EL (cell line): ENCODE data around the gene ABL1.

Experiments used
- DNase-seq: peaks from one replicate; pipeline ENCODE4 v3.0.0-alpha.2; 2016

Gene ABL1

DNA sequence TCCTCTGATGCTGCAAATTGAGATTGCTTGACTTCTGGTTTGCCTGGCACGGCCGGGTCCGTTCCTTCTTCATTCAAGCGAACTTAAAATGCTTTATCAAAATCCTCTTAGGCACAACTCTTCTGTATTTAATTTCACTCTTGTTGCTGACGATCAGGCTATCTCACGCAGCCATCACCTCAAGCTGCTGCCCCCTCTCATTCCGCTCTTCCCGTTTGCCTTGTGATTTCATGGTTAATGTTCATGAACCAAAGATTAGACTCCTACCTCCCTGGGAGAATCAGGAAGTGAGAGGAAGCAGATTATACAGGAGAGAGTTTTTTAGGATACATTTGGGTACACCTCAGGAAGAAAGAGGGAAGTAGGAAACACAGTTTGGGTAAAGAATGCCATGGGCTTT, 38.9 kb downstream of the ABL1 start:
- DNase-seq, result no peak

DNA sequence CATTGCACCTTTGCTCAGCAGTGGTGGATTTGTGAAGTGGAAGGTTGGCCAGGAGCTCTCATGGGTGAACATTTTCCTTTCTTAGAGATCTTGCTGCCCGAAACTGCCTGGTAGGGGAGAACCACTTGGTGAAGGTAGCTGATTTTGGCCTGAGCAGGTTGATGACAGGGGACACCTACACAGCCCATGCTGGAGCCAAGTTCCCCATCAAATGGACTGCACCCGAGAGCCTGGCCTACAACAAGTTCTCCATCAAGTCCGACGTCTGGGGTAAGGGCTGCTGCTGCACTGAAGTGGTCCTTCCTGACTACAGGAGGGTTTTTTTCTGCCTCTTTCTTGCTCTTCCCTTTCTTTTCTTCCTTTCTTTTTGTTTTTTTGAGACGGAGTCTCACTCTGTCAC, 39.7 kb downstream of the ABL1 start:
- no peak for DNase-seq

DNA sequence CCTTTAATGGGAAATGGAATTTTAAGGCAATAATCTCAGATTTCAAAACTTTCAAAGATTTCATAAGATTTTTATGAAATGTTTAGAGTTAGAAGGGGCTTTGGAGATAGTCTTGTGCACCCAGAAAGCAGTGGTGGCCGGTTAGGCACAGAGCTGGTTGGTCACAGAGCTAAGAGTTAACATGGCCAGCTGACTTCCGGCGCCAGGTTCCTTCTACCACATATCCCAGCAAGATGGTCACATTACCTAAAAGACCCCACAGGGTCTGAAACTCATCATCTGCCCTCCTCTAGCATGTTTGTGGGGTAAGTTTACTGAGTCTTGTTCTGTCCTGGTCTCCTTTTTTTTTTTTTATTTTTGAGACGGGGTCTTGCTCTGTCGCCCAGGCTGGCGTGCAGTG, 42.2 kb downstream of the ABL1 start:
- DNase-seq, result no peak

DNA sequence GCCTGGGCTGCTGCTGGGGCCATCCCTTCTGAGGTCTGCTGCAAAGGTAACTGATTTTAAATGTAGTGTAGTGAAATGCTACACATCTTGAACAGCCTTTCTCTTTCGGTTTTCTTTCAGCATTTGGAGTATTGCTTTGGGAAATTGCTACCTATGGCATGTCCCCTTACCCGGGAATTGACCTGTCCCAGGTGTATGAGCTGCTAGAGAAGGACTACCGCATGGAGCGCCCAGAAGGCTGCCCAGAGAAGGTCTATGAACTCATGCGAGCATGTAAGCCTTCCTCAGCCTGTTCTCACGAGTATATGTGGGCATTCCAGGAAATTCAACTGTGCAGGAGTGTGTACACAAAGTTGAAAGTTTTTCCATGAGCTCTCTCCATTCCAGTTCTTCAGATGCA, 43.2 kb downstream of the ABL1 start:
- DNase-seq, result no peak

DNA sequence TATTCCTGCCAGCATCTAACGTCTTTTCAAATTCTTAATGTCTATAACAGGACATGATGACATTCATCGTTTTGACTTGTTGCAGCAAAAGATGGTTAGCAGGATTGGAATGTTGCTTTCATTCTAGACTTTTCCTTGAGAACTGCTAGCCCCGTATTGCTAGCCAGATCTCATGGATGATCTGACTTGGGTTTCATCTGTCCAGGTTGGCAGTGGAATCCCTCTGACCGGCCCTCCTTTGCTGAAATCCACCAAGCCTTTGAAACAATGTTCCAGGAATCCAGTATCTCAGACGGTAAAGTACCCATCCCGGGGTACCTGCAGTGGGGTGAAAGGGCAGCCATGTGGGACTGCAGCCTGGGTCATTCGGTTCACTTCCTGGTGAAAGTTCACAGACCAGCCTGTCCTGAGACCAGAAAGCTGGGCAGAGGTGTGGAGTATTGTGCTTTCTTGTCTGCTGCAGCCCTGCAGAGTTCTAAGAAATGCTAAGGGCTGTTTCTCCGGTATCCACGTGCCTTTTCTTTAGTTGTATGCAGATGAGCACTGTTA, 44.9 kb downstream of the ABL1 start:
- DNase-seq, result no peak

DNA sequence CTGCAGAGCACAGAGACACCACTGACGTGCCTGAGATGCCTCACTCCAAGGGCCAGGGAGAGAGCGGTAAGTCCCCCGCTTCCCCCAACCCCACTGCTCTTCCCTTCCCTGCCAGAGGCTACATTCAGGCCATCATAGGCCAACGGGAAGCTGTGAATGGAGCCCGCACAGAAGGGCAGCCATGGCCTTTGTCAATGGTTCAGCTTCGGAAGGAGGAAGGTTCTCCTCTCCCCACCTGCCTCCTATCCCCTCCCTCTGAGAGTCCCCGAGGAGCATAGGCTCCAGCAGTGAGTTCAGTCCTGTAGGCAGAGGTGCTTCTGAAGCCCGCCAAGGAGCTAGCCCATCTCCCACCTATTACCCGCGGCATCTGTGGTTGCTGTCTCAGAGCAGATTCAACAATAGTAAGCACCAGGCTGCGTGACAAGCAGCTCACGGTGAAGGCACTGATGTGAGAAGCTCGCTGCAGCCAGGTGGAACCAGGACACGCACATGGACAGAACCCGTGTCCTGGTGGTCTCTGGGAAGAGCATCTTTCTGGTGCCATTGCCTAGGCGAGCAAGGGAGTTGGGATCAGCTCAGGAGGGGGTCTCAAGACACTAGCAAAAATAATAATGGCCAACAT, 45.7 kb downstream of the ABL1 start:
- DNase-seq, result no peak

DNA sequence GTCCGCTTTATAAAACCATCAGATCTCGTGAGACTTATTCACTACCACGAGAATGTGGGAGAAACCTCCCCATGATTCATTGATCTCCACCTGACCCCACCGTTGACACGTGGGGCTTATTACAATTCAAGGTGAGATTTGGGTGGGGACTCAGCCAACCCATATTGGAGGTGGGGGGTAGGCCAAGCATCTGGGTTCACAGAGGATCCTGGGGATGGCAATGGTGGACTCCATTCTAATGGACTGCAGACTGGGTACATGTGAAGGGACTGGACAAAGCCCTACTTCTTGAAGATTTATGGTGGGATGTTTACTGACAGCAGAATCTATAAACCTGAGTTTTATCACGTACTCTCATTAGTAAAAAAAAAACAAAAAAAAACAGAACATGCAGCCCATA, 46.5 kb downstream of the ABL1 start:
- no peak for DNase-seq

DNA sequence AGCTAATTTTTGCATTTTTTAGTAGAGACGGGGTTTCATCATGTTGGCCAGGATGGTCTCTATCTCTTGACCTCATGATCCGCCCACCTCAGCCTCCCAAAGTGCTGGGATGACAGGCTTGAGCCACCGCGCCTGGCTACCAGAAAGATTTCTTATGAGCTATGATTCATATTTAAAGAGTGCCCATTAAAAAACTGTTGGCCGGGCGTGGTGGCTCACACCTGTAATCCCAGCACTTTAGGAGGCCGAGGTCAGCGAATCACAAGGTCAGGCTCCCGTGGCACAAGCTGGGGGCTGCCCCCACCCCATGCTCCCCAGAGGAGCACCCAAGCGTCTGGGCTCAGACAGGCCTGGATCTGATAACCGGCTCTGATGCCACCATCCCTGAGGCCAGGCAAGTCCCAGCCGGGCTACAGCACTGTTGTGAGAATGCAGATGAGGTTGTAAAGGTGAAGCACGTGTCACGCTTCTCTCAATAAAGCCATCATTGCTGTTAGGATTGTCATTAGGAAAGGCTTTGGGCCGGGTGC, 47.7 kb downstream of the ABL1 start:
- no peak for DNase-seq

DNA sequence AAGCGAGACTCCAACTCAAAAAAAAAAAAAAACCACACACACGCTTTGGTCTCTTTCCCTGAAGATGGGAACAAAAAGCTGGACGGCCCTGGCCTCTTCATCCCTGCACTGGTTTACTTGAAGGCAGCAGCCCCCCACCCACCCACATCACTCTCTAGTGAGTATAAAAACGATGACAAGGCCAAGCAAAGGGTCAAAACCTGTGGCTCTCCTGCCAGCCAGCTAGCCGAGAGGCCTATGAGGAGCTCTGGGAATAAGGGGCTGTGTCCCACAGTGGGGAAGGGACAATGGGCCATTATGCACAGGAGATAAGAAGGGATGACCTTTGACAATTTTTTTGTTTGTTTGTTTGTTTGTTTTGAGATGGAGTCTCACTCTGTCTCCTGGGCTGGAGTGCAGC, 48.4 kb downstream of the ABL1 start:
- no peak for DNase-seq

DNA sequence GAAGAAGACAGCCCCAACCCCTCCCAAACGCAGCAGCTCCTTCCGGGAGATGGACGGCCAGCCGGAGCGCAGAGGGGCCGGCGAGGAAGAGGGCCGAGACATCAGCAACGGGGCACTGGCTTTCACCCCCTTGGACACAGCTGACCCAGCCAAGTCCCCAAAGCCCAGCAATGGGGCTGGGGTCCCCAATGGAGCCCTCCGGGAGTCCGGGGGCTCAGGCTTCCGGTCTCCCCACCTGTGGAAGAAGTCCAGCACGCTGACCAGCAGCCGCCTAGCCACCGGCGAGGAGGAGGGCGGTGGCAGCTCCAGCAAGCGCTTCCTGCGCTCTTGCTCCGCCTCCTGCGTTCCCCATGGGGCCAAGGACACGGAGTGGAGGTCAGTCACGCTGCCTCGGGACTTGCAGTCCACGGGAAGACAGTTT, 49.1 kb downstream of the ABL1 start:
- no peak for DNase-seq

DNA sequence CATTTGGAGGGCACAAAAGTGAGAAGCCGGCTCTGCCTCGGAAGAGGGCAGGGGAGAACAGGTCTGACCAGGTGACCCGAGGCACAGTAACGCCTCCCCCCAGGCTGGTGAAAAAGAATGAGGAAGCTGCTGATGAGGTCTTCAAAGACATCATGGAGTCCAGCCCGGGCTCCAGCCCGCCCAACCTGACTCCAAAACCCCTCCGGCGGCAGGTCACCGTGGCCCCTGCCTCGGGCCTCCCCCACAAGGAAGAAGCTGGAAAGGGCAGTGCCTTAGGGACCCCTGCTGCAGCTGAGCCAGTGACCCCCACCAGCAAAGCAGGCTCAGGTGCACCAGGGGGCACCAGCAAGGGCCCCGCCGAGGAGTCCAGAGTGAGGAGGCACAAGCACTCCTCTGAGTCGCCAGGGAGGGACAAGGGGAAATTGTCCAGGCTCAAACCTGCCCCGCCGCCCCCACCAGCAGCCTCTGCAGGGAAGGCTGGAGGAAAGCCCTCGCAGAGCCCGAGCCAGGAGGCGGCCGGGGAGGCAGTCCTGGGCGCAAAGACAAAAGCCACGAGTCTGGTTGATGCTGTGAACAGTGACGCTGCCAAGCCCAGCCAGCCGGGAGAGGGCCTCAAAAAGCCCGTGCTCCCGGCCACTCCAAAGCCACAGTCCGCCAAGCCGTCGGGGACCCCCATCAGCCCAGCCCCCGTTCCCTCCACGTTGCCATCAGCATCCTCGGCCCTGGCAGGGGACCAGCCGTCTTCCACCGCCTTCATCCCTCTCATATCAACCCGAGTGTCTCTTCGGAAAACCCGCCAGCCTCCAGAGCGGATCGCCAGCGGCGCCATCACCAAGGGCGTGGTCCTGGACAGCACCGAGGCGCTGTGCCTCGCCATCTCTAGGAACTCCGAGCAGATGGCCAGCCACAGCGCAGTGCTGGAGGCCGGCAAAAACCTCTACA, 49.8 kb downstream of the ABL1 start:
- DNase-seq, result no peak

DNA sequence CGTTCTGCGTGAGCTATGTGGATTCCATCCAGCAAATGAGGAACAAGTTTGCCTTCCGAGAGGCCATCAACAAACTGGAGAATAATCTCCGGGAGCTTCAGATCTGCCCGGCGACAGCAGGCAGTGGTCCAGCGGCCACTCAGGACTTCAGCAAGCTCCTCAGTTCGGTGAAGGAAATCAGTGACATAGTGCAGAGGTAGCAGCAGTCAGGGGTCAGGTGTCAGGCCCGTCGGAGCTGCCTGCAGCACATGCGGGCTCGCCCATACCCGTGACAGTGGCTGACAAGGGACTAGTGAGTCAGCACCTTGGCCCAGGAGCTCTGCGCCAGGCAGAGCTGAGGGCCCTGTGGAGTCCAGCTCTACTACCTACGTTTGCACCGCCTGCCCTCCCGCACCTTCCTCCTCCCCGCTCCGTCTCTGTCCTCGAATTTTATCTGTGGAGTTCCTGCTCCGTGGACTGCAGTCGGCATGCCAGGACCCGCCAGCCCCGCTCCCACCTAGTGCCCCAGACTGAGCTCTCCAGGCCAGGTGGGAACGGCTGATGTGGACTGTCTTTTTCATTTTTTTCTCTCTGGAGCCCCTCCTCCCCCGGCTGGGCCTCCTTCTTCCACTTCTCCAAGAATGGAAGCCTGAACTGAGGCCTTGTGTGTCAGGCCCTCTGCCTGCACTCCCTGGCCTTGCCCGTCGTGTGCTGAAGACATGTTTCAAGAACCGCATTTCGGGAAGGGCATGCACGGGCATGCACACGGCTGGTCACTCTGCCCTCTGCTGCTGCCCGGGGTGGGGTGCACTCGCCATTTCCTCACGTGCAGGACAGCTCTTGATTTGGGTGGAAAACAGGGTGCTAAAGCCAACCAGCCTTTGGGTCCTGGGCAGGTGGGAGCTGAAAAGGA, 50.7 kb downstream of the ABL1 start:
- no peak for DNase-seq

DNA sequence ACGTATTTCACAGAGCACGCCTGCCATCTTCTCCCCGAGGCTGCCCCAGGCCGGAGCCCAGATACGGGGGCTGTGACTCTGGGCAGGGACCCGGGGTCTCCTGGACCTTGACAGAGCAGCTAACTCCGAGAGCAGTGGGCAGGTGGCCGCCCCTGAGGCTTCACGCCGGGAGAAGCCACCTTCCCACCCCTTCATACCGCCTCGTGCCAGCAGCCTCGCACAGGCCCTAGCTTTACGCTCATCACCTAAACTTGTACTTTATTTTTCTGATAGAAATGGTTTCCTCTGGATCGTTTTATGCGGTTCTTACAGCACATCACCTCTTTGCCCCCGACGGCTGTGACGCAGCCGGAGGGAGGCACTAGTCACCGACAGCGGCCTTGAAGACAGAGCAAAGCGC, 51.9 kb downstream of the ABL1 start:
- no peak for DNase-seq

DNA sequence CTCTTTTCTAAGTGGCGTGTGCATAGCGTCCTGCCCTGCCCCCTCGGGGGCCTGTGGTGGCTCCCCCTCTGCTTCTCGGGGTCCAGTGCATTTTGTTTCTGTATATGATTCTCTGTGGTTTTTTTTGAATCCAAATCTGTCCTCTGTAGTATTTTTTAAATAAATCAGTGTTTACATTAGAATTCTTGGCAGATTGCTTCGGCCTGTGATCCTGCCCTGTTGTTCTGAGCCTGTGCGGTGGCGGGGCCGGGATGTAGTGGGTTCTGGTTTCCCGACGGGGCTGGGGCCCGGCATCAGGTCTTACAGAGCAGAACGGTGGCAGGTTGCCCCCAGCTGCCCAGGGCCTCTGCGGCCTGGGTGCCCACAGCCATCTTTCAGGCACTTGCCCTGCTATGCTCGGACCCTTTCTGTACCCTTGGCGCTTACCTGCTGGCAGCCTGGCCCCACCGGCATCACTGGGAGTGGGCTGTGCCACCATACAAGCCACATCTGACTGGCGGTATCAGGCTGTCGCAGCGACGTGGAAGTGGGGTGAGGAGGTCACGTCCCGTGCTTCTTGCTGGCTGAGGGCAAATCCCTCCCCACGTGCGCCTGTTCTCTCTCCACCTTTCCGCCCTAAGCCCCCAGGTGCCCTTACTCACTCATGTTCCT, 52.6 kb downstream of the ABL1 start:
- no peak for DNase-seq

DNA sequence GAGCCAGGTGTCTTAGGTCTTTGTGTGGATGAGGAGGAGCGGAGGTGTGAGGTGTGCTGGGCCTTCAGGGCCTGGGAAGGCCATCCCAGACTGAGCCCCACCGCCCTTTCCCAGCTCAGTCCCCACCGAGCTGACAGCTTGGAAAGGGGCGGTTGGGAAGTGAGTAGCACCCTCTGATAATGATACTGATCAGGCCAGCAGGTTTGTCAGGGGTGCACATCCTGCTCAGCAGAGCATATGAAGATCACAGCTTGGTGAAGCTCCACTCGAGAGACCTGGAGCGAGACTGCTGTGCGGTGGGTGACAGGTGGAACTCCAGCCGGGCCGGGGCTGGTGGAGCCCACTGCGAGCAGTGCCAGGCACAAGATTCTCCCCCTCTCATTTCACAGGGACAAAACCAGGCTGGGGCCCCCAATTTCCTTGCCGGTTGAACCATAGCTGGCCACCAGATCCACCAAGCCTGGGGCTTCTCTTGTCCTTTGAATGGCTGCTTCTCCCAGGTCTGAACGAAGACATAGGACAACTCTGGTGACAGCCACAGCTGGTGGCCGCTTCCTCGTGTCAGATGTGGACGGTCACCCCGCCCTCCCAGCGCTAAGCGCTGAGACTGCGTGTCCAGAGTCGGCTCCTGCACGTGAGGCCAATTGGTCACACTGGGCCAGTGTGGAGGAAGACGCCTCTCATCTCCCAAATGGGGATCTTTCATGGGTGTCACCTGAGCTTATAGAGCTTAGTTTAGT, 53.3 kb downstream of the ABL1 start:
- no peak for DNase-seq

DNA sequence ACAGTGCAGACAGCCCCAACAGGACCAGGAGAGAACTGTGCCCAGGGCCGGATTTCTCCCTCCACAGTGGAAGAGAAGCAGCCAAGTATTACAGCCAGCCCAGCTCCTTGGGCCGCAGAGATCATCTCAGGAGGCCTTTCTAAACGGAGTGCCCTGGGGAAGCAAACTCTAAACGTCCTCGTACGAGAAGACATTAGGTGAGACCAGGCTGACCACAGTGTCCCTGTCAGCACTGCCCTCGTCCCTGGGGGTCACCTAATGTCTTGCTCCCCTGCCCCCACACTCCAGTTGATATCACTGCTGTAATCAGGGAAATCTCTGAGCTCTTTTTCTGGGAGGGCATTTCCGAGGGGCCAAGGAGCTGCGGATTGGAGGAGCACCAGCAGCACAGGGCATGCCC, 55.1 kb downstream of the ABL1 start:
- DNase-seq, result no peak

DNA sequence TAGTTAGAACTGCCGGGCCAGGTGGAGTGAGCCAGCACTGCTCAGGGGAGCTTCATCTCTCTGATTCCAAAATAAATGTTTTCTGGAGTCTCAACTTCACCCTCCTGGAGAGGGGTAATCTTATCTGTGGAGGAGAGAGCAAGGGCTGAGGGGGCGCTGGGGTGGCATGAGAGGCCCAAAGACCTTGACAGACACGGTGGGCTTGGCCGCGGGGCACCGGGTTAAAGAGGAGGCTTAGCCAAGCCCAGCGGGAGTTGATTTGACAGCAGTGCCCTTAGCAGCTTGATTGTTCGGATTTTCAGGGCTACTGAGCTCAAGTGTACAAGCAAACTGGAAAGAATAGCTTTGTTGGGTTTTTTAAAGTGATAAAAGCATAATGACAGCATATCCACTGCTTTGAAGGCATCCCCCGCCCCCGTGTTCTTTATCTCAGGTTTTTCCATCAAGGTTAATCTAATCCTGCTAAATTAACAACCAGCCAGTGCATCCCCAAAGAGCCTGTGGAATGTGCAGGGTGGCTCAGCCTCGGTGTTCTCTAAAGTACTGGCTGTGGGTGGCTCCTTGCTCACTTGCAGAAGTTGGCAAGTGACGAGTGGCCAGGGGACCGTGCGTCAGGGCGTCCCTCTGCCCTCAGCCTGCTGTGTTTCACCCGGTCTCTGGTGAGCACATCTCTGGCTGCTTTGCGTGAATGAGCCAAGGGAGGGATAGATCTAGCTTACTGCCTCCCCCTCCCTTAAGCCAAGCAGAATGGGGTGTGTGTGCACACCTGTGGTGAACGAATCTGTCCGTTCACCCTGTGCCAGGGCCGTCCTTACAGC, 56.0 kb downstream of the ABL1 start:
- no peak for DNase-seq

DNA sequence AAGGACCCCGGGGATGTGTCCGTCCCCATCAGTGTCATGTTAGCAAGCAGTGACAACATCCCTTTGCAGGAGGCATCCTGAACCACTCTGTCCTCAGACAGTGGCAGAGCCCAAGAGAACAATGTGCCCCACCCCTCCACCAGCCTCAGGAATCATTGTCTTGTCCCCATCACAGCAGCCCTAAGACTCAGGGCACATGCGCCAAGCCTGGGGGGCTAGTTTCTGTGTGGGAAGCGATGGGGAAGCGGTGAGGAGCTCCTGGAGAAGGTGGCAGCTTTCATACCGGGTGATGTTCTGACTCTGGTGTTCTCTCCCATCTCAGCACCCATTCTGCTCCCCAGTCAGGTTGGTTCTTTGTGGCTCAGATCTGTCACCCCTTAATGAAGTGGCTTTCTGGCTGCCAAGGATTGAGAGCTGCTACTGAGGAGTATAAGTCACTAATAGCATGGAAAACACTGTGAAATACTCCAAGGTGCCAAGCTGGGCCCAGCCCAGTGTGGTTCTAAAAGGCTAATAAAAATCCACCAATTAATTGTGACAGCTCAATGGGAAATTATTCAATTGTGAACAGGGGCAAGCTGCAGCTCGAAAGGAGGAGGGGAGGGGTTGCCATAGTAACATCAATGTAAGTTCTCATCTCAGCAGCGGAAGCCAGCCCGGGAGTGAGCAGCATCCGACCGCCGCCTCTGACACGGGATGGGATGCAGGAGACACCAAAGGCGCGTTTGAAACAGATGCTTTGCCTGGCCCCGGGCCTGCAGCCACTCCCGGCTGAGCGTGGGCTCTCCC, 56.8 kb downstream of the ABL1 start:
- DNase-seq, result no peak

DNA sequence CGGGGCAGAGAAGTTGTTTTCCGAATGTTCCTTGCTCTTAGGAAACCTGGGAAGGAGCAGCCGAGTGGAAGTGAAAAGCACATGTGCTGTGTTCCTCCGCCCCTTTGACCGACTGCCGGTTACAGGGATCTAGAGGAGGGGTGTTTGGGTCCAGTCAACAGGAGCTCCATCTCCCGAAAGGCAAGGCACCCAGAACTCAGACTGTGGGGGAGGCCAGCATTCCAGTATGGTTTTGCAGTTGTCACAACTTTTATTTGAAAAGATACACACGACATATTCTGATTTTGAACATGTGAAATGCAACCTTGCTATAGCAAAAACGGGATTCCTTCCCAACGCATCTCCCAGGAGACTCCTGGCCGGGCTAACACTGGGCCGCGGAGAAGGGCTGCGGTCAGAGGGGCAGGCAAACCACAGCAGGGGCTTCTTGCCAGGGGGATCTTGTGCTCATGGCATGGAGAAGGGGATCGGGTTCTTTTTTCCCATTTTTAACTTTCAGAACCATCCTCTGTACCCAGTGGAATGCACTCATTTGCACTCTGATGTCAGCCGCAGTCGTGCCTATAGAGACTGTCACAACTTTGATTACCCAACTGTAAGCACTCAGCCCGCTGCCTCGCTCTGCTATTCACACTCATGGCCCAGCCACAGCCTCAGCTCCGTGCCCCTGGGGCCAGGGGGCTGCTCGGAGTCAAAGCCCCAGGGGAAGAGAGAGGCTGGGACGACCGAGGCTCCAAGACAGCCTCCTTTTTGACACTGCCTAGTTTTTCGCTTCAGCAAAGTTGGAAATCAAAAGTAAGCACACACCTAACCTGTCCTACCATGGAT, 57.6 kb downstream of the ABL1 start:
- no peak for DNase-seq
